Parathyroid adenoma (tissue), 2 donors: Measurements from ENCODE around the gene TNK2.

Experiments used
- H2AFZ ChIP-seq: fragments of 300-600 bp; sonication (generic); one replicate; pipeline ENCODE4 v1.7.0; 2017; ENCODE audit warnings: antibody characterized with exemption, mild to moderate bottlenecking
- H3K27ac ChIP-seq: fragments of 300-600 bp; sonication (generic); one replicate; pipeline ENCODE4 v1.7.0; 2017
- H3K27me3 ChIP-seq: fragments of 300-600 bp; sonication (generic); one replicate; pipeline ENCODE4 v1.7.0; 2017; ENCODE audit warnings: low read length; ENCODE audit not compliant: control insufficient read depth, insufficient read depth
- H3K36me3 ChIP-seq: fragments of 300-600 bp; sonication (generic); one replicate; pipeline ENCODE4 v1.7.0; 2017; ENCODE audit warnings: low read length; ENCODE audit not compliant: control insufficient read depth, insufficient read depth
- H3K4me1 ChIP-seq: fragments of 300-600 bp; sonication (generic); one replicate; pipeline ENCODE4 v1.7.0; 2017; ENCODE audit warnings: control low read depth
- H3K4me2 ChIP-seq: fragments of 300-600 bp; sonication (generic); one replicate; pipeline ENCODE4 v1.7.0; 2017; ENCODE audit warnings: low read length
- H3K4me3 ChIP-seq: fragments of 300-600 bp; sonication (generic); one replicate; pipeline ENCODE4 v1.7.0; 2017; ENCODE audit warnings: low read depth, low read length
- H3K79me2 ChIP-seq: fragments of 300-600 bp; sonication (generic); one replicate; pipeline ENCODE4 v1.7.0; 2017; ENCODE audit warnings: control low read depth
- H3K9ac ChIP-seq: fragments of 300-600 bp; sonication (generic); one replicate; pipeline ENCODE4 v1.7.0; 2017; ENCODE audit warnings: mild to moderate bottlenecking
- H3K9me3 ChIP-seq: fragments of 300-600 bp; sonication (generic); one replicate; pipeline ENCODE4 v1.7.0; 2017; ENCODE audit warnings: low read length; ENCODE audit not compliant: control insufficient read depth
- CTCF ChIP-seq: fragments of 300-600 bp; sonication (generic); IDR thresholded peaks from one replicate; pipeline ENCODE4 v1.7.0; 2017; ENCODE audit warnings: antibody characterized with exemption, mild to moderate bottlenecking
- donor health status: primary hyperparathyroidism.

Gene TNK2

GRCh38 chr3:195888311-195888761, 20.0 kb downstream of the TNK2 start:
- no peak overlapping the region for H3K27ac ChIP-seq
- H2AFZ ChIP-seq = no peak overlapping the region
- H3K9ac ChIP-seq = no peak overlapping the region
- no peak overlapping the region for H3K4me3 ChIP-seq
- H3K4me1 ChIP-seq = peaks cover 2% of the 10 kb centered on the region
- no peak for TF ChIP-seq CTCF
- no peaks in the 10 kb centered on the region for H3K9me3 ChIP-seq
- no peaks in the 10 kb centered on the region for H3K27me3 ChIP-seq
- H3K79me2 ChIP-seq = no peaks in the 10 kb centered on the region
- H3K36me3 ChIP-seq = no peaks in the 10 kb centered on the region
- no peak overlapping the region for H3K4me2 ChIP-seq

- no peaks in the 10 kb centered on the region for H3K4me1 ChIP-seq
- no peak for TF ChIP-seq CTCF
- no peak overlapping the region for H3K4me2 ChIP-seq
- no peak overlapping the region for H3K27ac ChIP-seq
- no peaks in the 10 kb centered on the region for H3K27me3 ChIP-seq
- H3K36me3 ChIP-seq = no peaks in the 10 kb centered on the region
- no peak overlapping the region for H2AFZ ChIP-seq
- H3K9ac ChIP-seq = no peak overlapping the region
- H3K9me3 ChIP-seq = no peaks in the 10 kb centered on the region
- H3K79me2 ChIP-seq = no peaks in the 10 kb centered on the region
- H3K4me3 ChIP-seq = no peak overlapping the region
Measured at GRCh38 chr3:195887670-195888069, 20.7 kb downstream of the TNK2 start.

- Histone ChIP-seq H2AFZ (no peak overlapping the region), H3K9me3 (no peaks in the 10 kb centered on the region), H3K9ac (no peak overlapping the region), H3K4me3 (no peak overlapping the region), H3K79me2 (no peaks in the 10 kb centered on the region), H3K4me1 (no peaks in the 10 kb centered on the region), H3K4me2 (no peak overlapping the region), H3K36me3 (no peaks in the 10 kb centered on the region), H3K27me3 (no peaks in the 10 kb centered on the region), H3K27ac (peak overlapping the region; percentile 64)
- TF ChIP-seq CTCF = no peak
Measured at GRCh38 chr3:195886181-195887141, 21.9 kb downstream of the TNK2 start.

- H3K4me2 ChIP-seq = no peak overlapping the region
- H3K4me3 ChIP-seq = no peak overlapping the region
- no peaks in the 10 kb centered on the region for H3K36me3 ChIP-seq
- no peaks in the 10 kb centered on the region for H3K27me3 ChIP-seq
- peak overlapping the region; percentile 67 for H3K27ac ChIP-seq
- H3K79me2 ChIP-seq = no peaks in the 10 kb centered on the region
- H3K9me3 ChIP-seq = no peaks in the 10 kb centered on the region
- no peak overlapping the region for H3K9ac ChIP-seq
- no peaks in the 10 kb centered on the region for H3K4me1 ChIP-seq
- no peak overlapping the region for H2AFZ ChIP-seq
- TF ChIP-seq CTCF = no peak
Measured at GRCh38 chr3:195885036-195885891, 23.1 kb downstream of the TNK2 start.
